SK-N-SH (cell line): ENCODE results near the gene ARL8A.
A peak's percentile ranks its signal among the peaks of the same experiment; 100 is the strongest.

Source experiments
- CTCF ChIP-seq: fragments of 200-600 bp; sonication (generic); IDR thresholded peaks from 2 replicates; pipeline ENCODE4 v1.6.1; 2017; ENCODE audit warnings: antibody characterized with exemption, mild to moderate bottlenecking, moderate library complexity
- FOSL2 ChIP-seq: IDR thresholded peaks from 2 replicates; pipeline ENCODE4 v1.4.0; 2012; ENCODE audit warnings: low read depth, mild to moderate bottlenecking, moderate library complexity, borderline replicate concordance
- GABPA ChIP-seq: IDR thresholded peaks from 2 replicates; pipeline ENCODE4 v1.4.0; 2012; ENCODE audit warnings: low read depth, mild to moderate bottlenecking
- MAX ChIP-seq: IDR thresholded peaks from 2 replicates; pipeline ENCODE4 v1.4.0; 2012; ENCODE audit warnings: low read depth
- MXI1 ChIP-seq: IDR thresholded peaks from 2 replicates; pipeline ENCODE4 v1.6.1; 2012; ENCODE audit warnings: mild to moderate bottlenecking, low read depth, low read length, improper control_type of control experiment
- POLR2AphosphoS5 ChIP-seq: IDR thresholded peaks from 2 replicates; pipeline ENCODE4 v1.6.1; 2012; ENCODE audit warnings: low read depth, low read length
- SIN3A ChIP-seq: IDR thresholded peaks from 2 replicates; pipeline ENCODE4 v1.6.1; 2012; ENCODE audit warnings: low read depth, mild to moderate bottlenecking, low read length, moderate library complexity, borderline replicate concordance
- TAF1 ChIP-seq: IDR thresholded peaks from 2 replicates; pipeline ENCODE4 v1.6.1; 2012; ENCODE audit warnings: low read depth, mild to moderate bottlenecking, low read length, moderate library complexity, borderline replicate concordance
- YY1 ChIP-seq: IDR thresholded peaks from 2 replicates; pipeline ENCODE4 v1.4.0; 2012; ENCODE audit warnings: low read depth, mild to moderate bottlenecking
- TF ChIP-seq, protein P1 (sequence below): fragments of 150-350 bp; IDR thresholded peaks from 2 replicates; pipeline ENCODE4 v1.6.1; 2017; ENCODE audit warnings: antibody characterized with exemption, low read length, low read depth, borderline replicate concordance

- TF ChIP-seq CTCF (peak; percentile 83), SIN3A (no peak; the same call in 1 of the 2 replicates), YY1 (no peak), MAX (no peak), GABPA (no peak), TAF1 (no peak), MXI1 (no peak), POLR2AphosphoS5 (no peak), FOSL2 (no peak)
- TF ChIP-seq, protein P1, sequence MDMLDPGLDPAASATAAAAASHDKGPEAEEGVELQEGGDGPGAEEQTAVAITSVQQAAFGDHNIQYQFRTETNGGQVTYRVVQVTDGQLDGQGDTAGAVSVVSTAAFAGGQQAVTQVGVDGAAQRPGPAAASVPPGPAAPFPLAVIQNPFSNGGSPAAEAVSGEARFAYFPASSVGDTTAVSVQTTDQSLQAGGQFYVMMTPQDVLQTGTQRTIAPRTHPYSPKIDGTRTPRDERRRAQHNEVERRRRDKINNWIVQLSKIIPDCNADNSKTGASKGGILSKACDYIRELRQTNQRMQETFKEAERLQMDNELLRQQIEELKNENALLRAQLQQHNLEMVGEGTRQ: no peak
Observed at GRCh38 chr1:202192770-202193613, 48.5 kb upstream of the ARL8A start.
